Activated CD4-positive, alpha-beta T cell treated with anti-CD3 and anti-CD28 coated beads, Interleukin-10, Interleukin-2, amounts not matched to agents 100 ng/mL and 50 ng/mL, durations not matched to agents 16 hours and 8 hours (primary cell): ENCODE results near the gene LGALS7.

Source experiments
- DNase-seq: peaks from one replicate; pipeline ENCODE4 v3.0.0-alpha.2; 2020

The LGALS7 gene

DNA sequence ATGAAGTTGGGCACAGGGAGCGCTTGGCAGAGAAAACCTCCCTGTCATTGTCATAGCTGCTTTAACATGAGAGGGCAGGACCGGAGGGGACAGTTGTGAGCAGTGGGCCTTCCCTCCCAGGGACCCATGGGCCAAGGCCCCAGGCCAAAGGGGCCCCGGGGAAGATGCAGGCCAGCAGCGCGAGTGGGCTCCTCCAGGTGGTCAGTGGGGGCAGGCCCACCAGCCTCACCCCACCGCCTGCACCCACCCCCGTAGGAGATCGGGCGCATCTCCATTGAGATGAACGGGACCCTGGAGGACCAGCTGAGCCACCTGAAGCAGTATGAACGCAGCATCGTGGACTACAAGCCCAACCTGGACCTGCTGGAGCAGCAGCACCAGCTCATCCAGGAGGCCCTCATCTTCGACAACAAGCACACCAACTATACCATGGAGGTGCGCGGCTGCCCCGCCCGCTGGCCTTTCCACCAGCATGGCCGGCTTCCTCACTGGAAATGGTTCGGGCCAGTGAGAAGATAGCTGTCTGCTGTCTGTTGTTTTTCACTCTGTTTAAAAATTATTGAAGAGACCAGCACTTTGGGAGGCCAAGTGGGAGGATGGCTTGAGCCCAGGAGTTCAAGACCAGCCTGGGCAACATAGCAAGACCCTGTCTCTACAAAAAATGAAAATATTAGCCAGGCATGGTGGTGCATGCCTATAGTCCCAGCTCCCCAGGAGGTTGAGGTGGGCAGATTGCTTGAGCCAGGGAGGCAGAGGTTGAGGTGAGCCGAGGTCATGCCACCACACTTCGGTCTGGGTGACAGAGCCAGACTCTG is 47.6 kb downstream of the LGALS7 start:
- no peak for DNase-seq

DNA sequence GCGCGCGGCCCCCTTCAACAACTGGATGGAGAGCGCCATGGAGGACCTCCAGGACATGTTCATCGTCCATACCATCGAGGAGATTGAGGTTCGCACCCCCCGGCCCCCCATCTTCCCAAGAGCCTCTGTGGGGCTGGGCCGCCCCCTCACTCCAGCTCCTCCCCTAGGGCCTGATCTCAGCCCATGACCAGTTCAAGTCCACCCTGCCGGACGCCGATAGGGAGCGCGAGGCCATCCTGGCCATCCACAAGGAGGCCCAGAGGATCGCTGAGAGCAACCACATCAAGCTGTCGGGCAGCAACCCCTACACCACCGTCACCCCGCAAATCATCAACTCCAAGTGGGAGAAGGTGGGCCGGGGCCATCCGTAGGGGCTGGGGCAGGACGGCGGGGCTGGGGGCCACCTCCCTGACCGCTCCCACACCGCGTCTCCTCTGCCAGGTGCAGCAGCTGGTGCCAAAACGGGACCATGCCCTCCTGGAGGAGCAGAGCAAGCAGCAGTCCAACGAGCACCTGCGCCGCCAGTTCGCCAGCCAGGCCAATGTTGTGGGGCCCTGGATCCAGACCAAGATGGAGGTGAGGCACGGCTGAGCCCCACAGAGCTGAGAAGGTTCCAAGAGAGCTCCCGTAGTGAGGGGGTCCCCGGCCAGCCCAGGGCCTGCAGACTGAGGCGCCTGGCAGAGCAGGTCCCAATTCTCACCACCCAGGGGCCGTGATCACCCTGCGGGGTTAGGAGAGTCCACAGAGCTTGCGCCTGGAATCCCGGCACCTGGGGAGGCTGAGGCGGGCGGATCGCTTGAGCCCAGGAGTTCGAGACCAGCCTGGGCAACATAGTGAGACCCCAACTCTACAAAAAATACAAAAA is 49.1 kb downstream of the LGALS7 start:
- DNase-seq: no peak

- no peak for DNase-seq
These were observed 49.7 kb downstream of the LGALS7 start for GRCh38 chr19:38723606-38723965.

DNA sequence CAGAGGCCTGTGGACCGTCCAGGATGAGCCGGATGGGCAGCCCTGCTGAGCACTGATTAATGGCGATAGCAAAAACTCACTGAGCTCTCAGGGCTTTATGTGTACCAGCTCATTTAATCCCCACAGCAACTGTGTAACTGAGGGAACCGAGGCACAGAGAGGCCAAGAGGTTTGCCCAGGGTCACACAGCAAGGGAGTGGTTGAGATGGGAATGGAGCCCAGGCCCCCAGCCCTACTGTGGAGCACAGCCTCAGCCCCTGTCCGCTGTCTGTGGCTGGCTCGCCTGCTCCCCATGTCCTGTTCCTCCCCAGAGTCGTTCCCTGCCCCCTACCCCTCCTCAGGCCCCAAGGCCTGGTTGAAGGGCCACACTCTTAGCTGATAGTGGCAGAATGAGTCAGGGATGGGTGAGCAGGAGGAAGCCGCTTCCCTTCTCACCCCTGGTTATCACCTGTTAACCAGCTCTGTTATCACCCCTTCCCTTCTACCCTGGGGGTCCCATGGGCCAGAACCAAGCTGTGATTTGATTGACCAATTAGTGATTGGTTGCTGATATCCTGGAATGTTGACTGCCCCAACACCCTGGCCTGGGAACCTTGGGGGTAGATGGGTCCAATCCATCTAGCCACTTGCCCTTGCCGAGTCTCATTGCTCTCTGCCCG is 50.2 kb downstream of the LGALS7 start:
- DNase-seq: no peak

GRCh38 chr19:38721979-38722773 is 51.1 kb downstream of the LGALS7 start:
- DNase-seq: no peak

GRCh38 chr19:38721496-38721895 is 51.8 kb downstream of the LGALS7 start:
- no peak for DNase-seq
